Testis (tissue), 2 donors: ENCODE results near the gene LBX2.

Experiments
- CTCF ChIP-seq, 3 experiments: fragments of 450-650 bp in 2 of 3; fragments of 200-600 bp in 1 of 3; sonication (generic) in 1 of 3; IDR thresholded peaks; one replicate each; pipeline ENCODE4 v1.5.1; 2016 to 2019; ENCODE audit warnings: antibody characterized with exemption in 3 of 3, mild to moderate bottlenecking in 2 of 3, moderate library complexity in 1 of 3
- POLR2A ChIP-seq: fragments of 450-650 bp; IDR thresholded peaks from one replicate; pipeline ENCODE4 v1.6.1; 2017; ENCODE audit warnings: antibody characterized with exemption, mild to moderate bottlenecking, moderate library complexity

DNA sequence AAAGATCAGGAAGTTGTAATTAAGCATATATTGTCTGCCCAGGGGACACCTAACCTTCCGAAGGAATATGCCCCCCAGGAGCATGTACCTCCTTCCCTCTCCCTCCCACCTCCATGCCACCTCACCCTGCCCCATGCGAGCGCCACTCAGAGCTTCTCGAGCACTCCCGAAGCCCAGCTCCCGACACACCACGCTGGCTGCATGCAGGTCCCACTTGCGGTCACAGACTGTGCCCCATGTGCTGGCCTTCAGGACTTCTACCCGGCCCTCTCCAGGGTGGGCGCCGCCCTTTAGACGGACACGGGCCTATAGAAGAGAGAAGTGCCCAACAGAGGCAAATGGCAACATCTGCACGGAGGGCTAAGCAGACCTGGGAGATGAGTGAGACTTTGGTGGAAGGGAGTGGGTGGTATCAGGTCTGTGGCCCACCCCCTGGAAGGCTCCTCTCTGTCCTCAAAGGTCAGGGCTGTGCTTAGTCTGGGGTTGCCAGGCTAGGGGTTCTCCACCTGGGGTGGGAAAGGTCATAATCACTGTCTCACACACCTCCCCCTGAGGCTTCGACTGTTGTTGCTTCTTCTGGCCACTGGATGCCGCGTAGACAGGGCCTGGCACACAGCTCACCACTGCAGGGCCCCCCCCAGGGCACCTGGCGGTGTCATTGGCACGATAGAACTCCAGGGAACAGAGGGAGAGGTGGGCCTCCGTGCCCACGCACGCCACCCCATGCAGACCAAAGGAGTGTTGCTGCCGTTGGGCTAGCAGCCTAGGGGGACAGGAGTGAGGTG is 37.0 kb upstream of the LBX2 start:
- TF ChIP-seq CTCF (IDR thresholded peaks at IDR 0.05) (no peak), POLR2A (no peak)
